Testis (tissue), 3 donors: Measurements from ENCODE around the gene FREM1. TPM values are rescaled to one million over a fixed set of nuclear protein-coding genes. Genes with fewer than 3 reads are reported as not detected.
"Not testable (repeated sequence)": the region's sequence is repeated elsewhere in the genome, so short reads cannot be mapped to it uniquely, and the experiment has no call there.

ENCODE experiments used
- DNase-seq: peaks from one replicate; pipeline ENCODE4 v3.0.0-alpha.2; 2019
- H3K27ac ChIP-seq, 2 donors: fragments of 200-600 bp; sonication (generic); one replicate each; pipeline ENCODE4 v1.5.1; 2019
- H3K27me3 ChIP-seq: fragments of 200-600 bp; sonication (generic); one replicate; pipeline ENCODE4 v1.5.1; 2019
- H3K36me3 ChIP-seq: fragments of 200-600 bp; sonication (generic); one replicate; pipeline ENCODE4 v1.5.1; 2017; ENCODE audit warnings: low read depth; ENCODE audit errors: missing control alignments
- H3K4me1 ChIP-seq: fragments of 200-600 bp; sonication (generic); one replicate; pipeline ENCODE4 v1.5.1; 2019
- H3K4me3 ChIP-seq, 2 donors: fragments of 200-600 bp; sonication (generic); one replicate each; pipeline ENCODE4 v1.5.1; 2017 to 2019
- H3K9me3 ChIP-seq: fragments of 200-600 bp; sonication (generic); one replicate; pipeline ENCODE4 v1.5.1; 2017
- POLR2A ChIP-seq: fragments of 450-650 bp; IDR thresholded peaks from one replicate; pipeline ENCODE4 v1.6.1; 2017; ENCODE audit warnings: antibody characterized with exemption, mild to moderate bottlenecking, moderate library complexity
- WGBS, 2 donors: methylation state at CpG; one replicate each; pipeline ENCODE4 v1.1.5; 2018; 5-methylcytosine and 5-hydroxymethylcytosine counted together
- intact Hi-C: fragments of 100-400 bp; cut with DNase I; formaldehyde crosslinking; loops from one replicate; pipeline ENCODE4 v1.15.1; 2023; ENCODE audit warnings: low total_unique reads
- polyA plus RNA-seq: library from polyadenylated mRNA; stranded (reverse); fragments of 350-450 nt; fragmentation: Illumina TruSeq; extraction: RNeasy Lipid Tissue Mini Kit (QIAGEN cat#74804); gene quantifications from one replicate; pipeline ENCODE4 v1.2.3, GENCODE V29; 2014; ENCODE audit warnings: low read depth, low replicate concordance; ENCODE audit not compliant: insufficient read depth
- total RNA-seq, 2 donors: library from RNA; depleted of rRNA; stranded (reverse); fragments of >200 nt; gene quantifications; one replicate each; pipeline ENCODE4 v1.2.3, GENCODE V29; 2016
- TF ChIP-seq, protein P1 (sequence below), 3 experiments: fragments of 450-650 bp in 2 of 3; fragments of 200-600 bp in 1 of 3; sonication (generic) in 1 of 3; IDR thresholded peaks; one replicate each; pipeline ENCODE4 v1.5.1; 2016 to 2019; ENCODE audit warnings: antibody characterized with exemption in 3 of 3, mild to moderate bottlenecking in 2 of 3, moderate library complexity in 1 of 3

The FREM1 gene
- total and polyA plus RNA-seq, 3 donors from 2014 or later = 4.6 to 14.6 (median 5.7) TPM

DNA sequence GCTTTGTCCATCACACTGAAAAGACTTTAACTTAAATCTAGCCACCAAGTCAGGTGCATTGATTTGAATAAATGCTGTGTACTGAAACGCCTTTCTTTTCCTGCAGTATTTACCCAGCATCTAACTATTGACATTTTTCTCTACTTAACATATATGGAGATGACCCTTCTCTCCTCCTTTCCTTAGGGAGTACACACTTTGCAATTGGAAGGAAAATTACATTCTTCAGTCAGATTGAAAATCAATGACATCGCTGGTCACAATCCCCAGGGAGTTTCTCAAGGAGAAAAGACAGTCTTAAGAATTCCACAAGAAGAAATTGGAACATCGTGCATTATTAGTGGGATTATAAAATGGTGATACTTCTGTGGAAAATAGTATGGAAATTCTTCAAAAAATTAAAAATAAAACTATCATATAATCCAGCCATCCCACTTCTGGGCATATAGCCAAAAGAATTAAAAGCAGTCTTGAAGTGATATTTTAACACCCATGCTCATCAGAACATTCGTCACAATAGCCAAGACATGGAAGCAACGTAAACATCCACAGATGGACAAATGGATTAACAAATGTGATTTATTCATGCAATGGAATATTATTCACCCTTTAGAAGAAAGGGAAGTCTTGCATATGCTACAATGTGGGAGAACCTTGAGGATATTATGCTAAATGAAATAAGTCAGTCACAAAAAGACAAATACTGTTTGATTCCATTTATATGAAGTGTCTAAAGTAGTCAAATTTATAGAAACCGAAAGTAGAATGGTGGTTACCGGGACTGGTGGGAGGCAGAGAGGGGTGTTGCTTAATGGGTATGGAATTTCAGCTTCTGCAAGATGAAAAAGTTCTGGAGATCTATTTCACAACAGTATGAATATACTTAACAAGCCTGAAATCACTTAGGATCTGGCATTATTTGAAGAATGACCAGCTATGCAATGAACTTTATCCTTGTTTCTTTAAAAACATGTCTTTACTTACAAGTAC, 14.3 kb upstream of the FREM1 start:
- Histone ChIP-seq H3K36me3 (no peaks in the 10 kb centered on the region), H3K27ac (no peak overlapping the region), H3K9me3 (no peaks in the 10 kb centered on the region), H3K4me1 (no peaks in the 10 kb centered on the region), H3K4me3 (no peak overlapping the region), H3K27me3 (no peaks in the 10 kb centered on the region)
- DNase-seq = no peak
- no peak for TF ChIP-seq POLR2A
- TF ChIP-seq, protein P1, sequence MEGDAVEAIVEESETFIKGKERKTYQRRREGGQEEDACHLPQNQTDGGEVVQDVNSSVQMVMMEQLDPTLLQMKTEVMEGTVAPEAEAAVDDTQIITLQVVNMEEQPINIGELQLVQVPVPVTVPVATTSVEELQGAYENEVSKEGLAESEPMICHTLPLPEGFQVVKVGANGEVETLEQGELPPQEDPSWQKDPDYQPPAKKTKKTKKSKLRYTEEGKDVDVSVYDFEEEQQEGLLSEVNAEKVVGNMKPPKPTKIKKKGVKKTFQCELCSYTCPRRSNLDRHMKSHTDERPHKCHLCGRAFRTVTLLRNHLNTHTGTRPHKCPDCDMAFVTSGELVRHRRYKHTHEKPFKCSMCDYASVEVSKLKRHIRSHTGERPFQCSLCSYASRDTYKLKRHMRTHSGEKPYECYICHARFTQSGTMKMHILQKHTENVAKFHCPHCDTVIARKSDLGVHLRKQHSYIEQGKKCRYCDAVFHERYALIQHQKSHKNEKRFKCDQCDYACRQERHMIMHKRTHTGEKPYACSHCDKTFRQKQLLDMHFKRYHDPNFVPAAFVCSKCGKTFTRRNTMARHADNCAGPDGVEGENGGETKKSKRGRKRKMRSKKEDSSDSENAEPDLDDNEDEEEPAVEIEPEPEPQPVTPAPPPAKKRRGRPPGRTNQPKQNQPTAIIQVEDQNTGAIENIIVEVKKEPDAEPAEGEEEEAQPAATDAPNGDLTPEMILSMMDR (IDR thresholded peaks at IDR 0.05) = no peak
- 86 to 88% methylated on average over 7 of the region's 7 CpGs for WGBS, 2 donors
- intact Hi-C loops = no loop called here

DNA sequence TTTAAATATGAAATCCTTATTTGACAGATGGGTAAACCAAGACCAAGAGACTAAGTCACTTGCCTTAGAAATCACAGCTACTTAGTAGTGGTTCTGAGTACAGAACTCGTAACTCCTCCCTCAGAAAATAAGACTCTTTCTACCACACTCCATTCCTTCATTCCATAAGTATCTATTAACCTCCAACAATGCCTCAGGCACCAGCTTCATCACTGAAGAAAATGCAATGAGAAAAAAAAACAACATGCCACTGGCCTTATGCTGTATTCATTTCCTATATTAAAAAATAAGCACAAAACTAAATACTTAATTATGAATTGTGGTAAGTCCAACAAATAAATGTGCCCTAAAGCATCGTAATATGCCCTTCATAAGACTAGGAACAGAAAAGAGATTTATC, 13.5 kb upstream of the FREM1 start:
- no peak for DNase-seq
- no peak for TF ChIP-seq POLR2A
- TF ChIP-seq, protein P1 (IDR thresholded peaks at IDR 0.05) = no peak
- no peaks in the 10 kb centered on the region for H3K9me3 ChIP-seq
- no peaks in the 10 kb centered on the region for H3K4me1 ChIP-seq
- H3K27me3 ChIP-seq = no peaks in the 10 kb centered on the region
- no peak overlapping the region for H3K27ac ChIP-seq
- no peaks in the 10 kb centered on the region for H3K36me3 ChIP-seq
- H3K4me3 ChIP-seq = no peak overlapping the region
- intact Hi-C loops = no loop called here
- WGBS, 2 donors = 90 to 91% methylated on average over 2 of the region's 2 CpGs

DNA sequence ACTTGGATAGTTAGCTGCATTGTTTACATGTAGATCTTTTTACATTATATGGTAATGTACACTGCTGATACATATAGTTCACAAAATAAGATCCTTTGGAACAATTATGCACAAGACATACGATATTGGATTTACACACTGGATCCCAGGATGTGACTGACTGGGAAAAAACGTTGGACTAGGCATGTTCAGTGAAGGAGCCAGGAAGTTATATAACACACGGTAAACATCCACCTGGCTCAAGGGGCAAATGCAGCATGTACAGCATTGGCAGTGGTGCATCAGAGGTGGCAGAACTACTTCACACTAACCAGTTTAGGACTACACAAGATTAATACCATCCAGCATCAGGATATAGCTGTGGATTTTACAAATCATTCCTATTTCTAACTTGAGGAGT, 10.6 kb upstream of the FREM1 start:
- DNase-seq, H3K4me1 ChIP-seq, H3K27me3 ChIP-seq, H3K4me3 ChIP-seq, H3K36me3 ChIP-seq, H3K9me3 ChIP-seq, intact Hi-C loops, H3K27ac ChIP-seq: not testable (repeated sequence)
- WGBS, 2 donors = 73 to 82% methylated on average over 3 of the region's 3 CpGs

DNA sequence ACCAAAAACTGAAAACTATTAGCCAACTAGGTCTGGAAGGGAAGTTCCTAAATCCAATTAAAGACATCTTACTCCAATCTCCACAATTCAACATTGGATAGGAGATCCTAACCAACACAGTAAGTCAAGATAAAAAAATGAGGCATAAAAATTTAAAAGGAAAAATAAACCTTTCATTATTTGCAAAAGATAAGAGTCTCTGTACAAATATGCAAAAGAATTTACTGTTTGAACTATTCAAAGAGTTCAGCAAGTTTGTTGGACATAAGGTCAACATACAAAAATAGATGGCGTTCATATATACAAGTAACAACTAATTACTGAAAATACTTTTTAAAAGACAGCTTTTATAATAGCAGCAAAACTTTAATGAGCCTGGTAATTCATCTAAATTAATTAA, 3.1 kb upstream of the FREM1 start:
- H3K27ac ChIP-seq = no peak overlapping the region
- 86 to 90% methylated on average over 1 of the region's 1 CpG for WGBS, 2 donors

DNA sequence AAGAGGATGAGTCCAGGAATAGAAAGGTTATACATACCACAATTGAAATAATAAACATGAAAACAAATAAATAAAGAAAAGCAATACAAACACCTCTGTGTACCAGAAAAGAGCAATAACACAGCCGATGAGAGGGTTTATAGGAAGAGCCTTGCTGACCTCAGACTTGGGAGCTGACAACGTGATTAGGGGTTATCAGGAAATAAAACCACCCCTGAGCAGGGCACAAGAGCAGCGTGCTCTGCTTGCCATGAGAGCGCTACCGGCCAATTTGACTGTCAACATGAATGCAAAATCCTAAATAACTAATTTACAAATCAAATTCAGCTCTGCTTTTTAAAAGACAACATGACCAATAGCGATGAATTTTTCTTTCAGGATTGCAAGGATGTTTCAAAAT, 2.6 kb upstream of the FREM1 start:
- no peak for TF ChIP-seq POLR2A
- TF ChIP-seq, protein P1 (IDR thresholded peaks at IDR 0.05) = no peak
- intact Hi-C loops = no loop called here
- Histone ChIP-seq H3K4me1 (no peaks in the 10 kb centered on the region), H3K27ac (no peak overlapping the region), H3K27me3 (no peaks in the 10 kb centered on the region), H3K36me3 (no peaks in the 10 kb centered on the region), H3K9me3 (no peaks in the 10 kb centered on the region), H3K4me3 (no peak overlapping the region)
- DNase-seq = no peak
- WGBS, 2 donors = 82 to 83% methylated on average over 6 of the region's 6 CpGs

More for the DNA sequence above, 3.1 kb upstream of the FREM1 start:
- no peaks in the 10 kb centered on the region for H3K9me3 ChIP-seq
- no peak for DNase-seq
- no peaks in the 10 kb centered on the region for H3K36me3 ChIP-seq
- intact Hi-C loops = no loop called here
- no peak overlapping the region for H3K4me3 ChIP-seq
- no peak for TF ChIP-seq POLR2A
- TF ChIP-seq, protein P1 (IDR thresholded peaks at IDR 0.05) = no peak
- H3K27me3 ChIP-seq = no peaks in the 10 kb centered on the region
- no peaks in the 10 kb centered on the region for H3K4me1 ChIP-seq
